ENCODE measurements around the gene MGAT4A.

MGAT4A gene

GRCh38 chr2:98743835-98744234 is 12.9 kb upstream of the MGAT4A start:
- no peak for DNase-seq (ENCODE audit: low read depth)
- H3K4me3 ChIP-seq (ENCODE audit: low read depth, low read length), result no peak overlapping the region

GRCh38 chr2:98739020-98739419 is 8.1 kb upstream of the MGAT4A start:
- no peak for DNase-seq (ENCODE audit: low read depth)
- no peak overlapping the region for H3K4me3 ChIP-seq (ENCODE audit: low read depth, low read length)
- no peak for TF ChIP-seq CTCF (IDR thresholded peaks at IDR 0.05; ENCODE audit: insufficient read depth, low read depth, low read length, missing control alignments)

More at GRCh38 chr2:98743835-98744234, 12.9 kb upstream of the MGAT4A start:
- no peak for TF ChIP-seq CTCF (IDR thresholded peaks at IDR 0.05; ENCODE audit: insufficient read depth, low read depth, low read length, missing control alignments)

GRCh38 chr2:98738304-98738703 is 7.4 kb upstream of the MGAT4A start:
- TF ChIP-seq CTCF (IDR thresholded peaks at IDR 0.05; ENCODE audit: insufficient read depth, low read depth, low read length, missing control alignments), result no peak
- H3K4me3 ChIP-seq (ENCODE audit: low read depth, low read length), result no peak overlapping the region

GRCh38 chr2:98737848-98738247 is 6.9 kb upstream of the MGAT4A start:
- TF ChIP-seq CTCF (IDR thresholded peaks at IDR 0.05; ENCODE audit: insufficient read depth, low read depth, low read length, missing control alignments), result no peak
- H3K4me3 ChIP-seq (ENCODE audit: low read depth, low read length), result no peak overlapping the region
- no peak for DNase-seq (ENCODE audit: low read depth)

More at GRCh38 chr2:98738304-98738703, 7.4 kb upstream of the MGAT4A start:
- no peak for DNase-seq (ENCODE audit: low read depth)

GRCh38 chr2:98736464-98736889 is 5.5 kb upstream of the MGAT4A start:
- no peak for TF ChIP-seq CTCF (IDR thresholded peaks at IDR 0.05; ENCODE audit: insufficient read depth, low read depth, low read length, missing control alignments)
- no peak for DNase-seq (ENCODE audit: low read depth)
- H3K4me3 ChIP-seq (ENCODE audit: low read depth, low read length), result no peak overlapping the region

- TF ChIP-seq CTCF (IDR thresholded peaks at IDR 0.05; ENCODE audit: insufficient read depth, low read depth, low read length, missing control alignments), result no peak
- H3K4me3 ChIP-seq (ENCODE audit: low read depth, low read length), result no peak overlapping the region
- no peak for DNase-seq (ENCODE audit: low read depth)
Measured at GRCh38 chr2:98734823-98735260, 3.9 kb upstream of the MGAT4A start.

- H3K4me3 ChIP-seq (ENCODE audit: low read depth, low read length), result no peak overlapping the region
- TF ChIP-seq CTCF (IDR thresholded peaks at IDR 0.05; ENCODE audit: insufficient read depth, low read depth, low read length, missing control alignments), result no peak
- DNase-seq (ENCODE audit: low read depth), result no peak
Measured at GRCh38 chr2:98734162-98734561, 3.2 kb upstream of the MGAT4A start.

Data from GM12865 (cell line).